Stimulated activated naive CD8-positive, alpha-beta T cell treated with anti-CD3 and anti-CD28 coated beads, Interleukin-15, amount 100 ng/mL, for 72 hours (primary cell): ENCODE results near the gene PPP2R5D.

Experiments used
- ATAC-seq: fragments of 150-1000 bp; cut with Tn5 transposase; 2 replicates; pipeline ENCODE4 v1.10.0; 2021; ENCODE audit warnings: mild to moderate bottlenecking, moderate library complexity
- DNase-seq, 2 donors: peaks; one replicate each; pipeline ENCODE4 v3.0.0; 2021 to 2022
- H3K27ac Mint-ChIP-seq, 2 donors: one replicate each; pipeline ENCODE4 v1.8.0; 2022; ENCODE audit warnings: mild to moderate bottlenecking in 2 of 2, mixed read lengths in 2 of 2, moderate library complexity in 2 of 2
- H3K27me3 Mint-ChIP-seq: one replicate; pipeline ENCODE4 v1.8.0; 2022; ENCODE audit warnings: mixed read lengths
- H3K4me1 Mint-ChIP-seq: one replicate; pipeline ENCODE4 v1.8.0; 2022; ENCODE audit warnings: mild to moderate bottlenecking, mixed read lengths
- H3K4me3 Mint-ChIP-seq, 2 donors: one replicate each; pipeline ENCODE4 v1.8.0; 2022; ENCODE audit warnings: mild to moderate bottlenecking in 2 of 2, mixed read lengths in 2 of 2, moderate library complexity in 1 of 2
- H3K9me3 Mint-ChIP-seq, 2 donors: one replicate each; pipeline ENCODE4 v1.8.0; 2022; ENCODE audit warnings: mixed read lengths in 2 of 2

The PPP2R5D gene

GRCh38 chr6:43050981-43051380 lies 66.6 kb downstream of the PPP2R5D start:
- DNase-seq (no peak), ATAC-seq (no peak)
- Mint-ChIP-seq H3K9me3 (no peaks in the 10 kb centered on the region), H3K4me3 (no peak overlapping the region), H3K4me1 (peaks cover 49% of the 10 kb centered on the region), H3K27me3 (no peaks in the 10 kb centered on the region), H3K27ac (peak overlapping the region in 1 of 2 donors; percentile 59)

- ATAC-seq (no peak), DNase-seq (no peak)
- H3K4me3 Mint-ChIP-seq = peak overlapping the region; percentile 98 to 99
- no peaks in the 10 kb centered on the region for H3K9me3 Mint-ChIP-seq
- peaks cover 52% of the 10 kb centered on the region for H3K4me1 Mint-ChIP-seq
- H3K27ac Mint-ChIP-seq = peak overlapping the region; percentile 89 to 99
- H3K27me3 Mint-ChIP-seq = no peaks in the 10 kb centered on the region
These were observed 68.0 kb downstream of the PPP2R5D start for GRCh38 chr6:43052225-43052841.

GRCh38 chr6:43052842-43053544 lies 68.6 kb downstream of the PPP2R5D start:
- peaks cover 57% of the 10 kb centered on the region for H3K4me1 Mint-ChIP-seq
- peak overlapping the region; percentile 98 to 99 for H3K4me3 Mint-ChIP-seq
- H3K27ac Mint-ChIP-seq = peak overlapping the region; percentile 98 to 99
- no peaks in the 10 kb centered on the region for H3K27me3 Mint-ChIP-seq
- peak in 1 of 2 donors; percentile 30 for DNase-seq
- H3K9me3 Mint-ChIP-seq = no peaks in the 10 kb centered on the region
- peak; percentile 54 for ATAC-seq

GRCh38 chr6:43053545-43054205 lies 69.3 kb downstream of the PPP2R5D start, which contains the start of gene CUL7:
Gene CUL7, minus strand, starts transcription at chr6:43053851. Its CDS starts 1,063 bp downstream, at chr6:43052788.
- peak within 1 kb of the TSS; percentile 98 to 99 for H3K27ac Mint-ChIP-seq
- peaks cover 64% of the 10 kb centered on the region for H3K4me1 Mint-ChIP-seq

GRCh38 chr6:43054206-43054943 lies 70.0 kb downstream of the PPP2R5D start:
- ATAC-seq (no peak), DNase-seq (no peak)
- Mint-ChIP-seq H3K4me3 (peak overlapping the region; percentile 98 to 99), H3K4me1 (peaks cover 67% of the 10 kb centered on the region), H3K27me3 (no peaks in the 10 kb centered on the region), H3K9me3 (no peaks in the 10 kb centered on the region), H3K27ac (peak overlapping the region; percentile 98 to 99)

More at GRCh38 chr6:43053545-43054205, 69.3 kb downstream of the PPP2R5D start, which contains the start of gene CUL7:
- Mint-ChIP-seq H3K27me3 (no peaks in the 10 kb centered on the region), H3K4me3 (peak within 1 kb of the TSS; percentile 98 to 99), H3K9me3 (no peaks in the 10 kb centered on the region)
- peak; percentile 99 for ATAC-seq
- DNase-seq = peak; percentile 88 to 92

GRCh38 chr6:43055966-43056365 lies 71.6 kb downstream of the PPP2R5D start:
- no peaks in the 10 kb centered on the region for H3K9me3 Mint-ChIP-seq
- no peaks in the 10 kb centered on the region for H3K27me3 Mint-ChIP-seq
- H3K4me3 Mint-ChIP-seq = peak overlapping the region in 1 of 2 donors; percentile 19
- no peak for ATAC-seq
- H3K27ac Mint-ChIP-seq = peak overlapping the region in 1 of 2 donors; percentile 75
- DNase-seq = no peak
- H3K4me1 Mint-ChIP-seq = peaks cover 67% of the 10 kb centered on the region

GRCh38 chr6:43058531-43058930 lies 74.2 kb downstream of the PPP2R5D start:
- DNase-seq = no peak
- H3K27me3 Mint-ChIP-seq = no peaks in the 10 kb centered on the region
- H3K9me3 Mint-ChIP-seq = no peaks in the 10 kb centered on the region
- peak overlapping the region; percentile 98 to 99 for H3K27ac Mint-ChIP-seq
- H3K4me3 Mint-ChIP-seq = peak overlapping the region; percentile 88 to 93
- H3K4me1 Mint-ChIP-seq = peaks cover 49% of the 10 kb centered on the region
- no peak for ATAC-seq

GRCh38 chr6:43059168-43060033 lies 75.0 kb downstream of the PPP2R5D start, which contains the start of the genes KLC4 and MRPL2:
Gene KLC4, plus strand, starts transcription at chr6:43059631. Its CDS starts 1,705 bp downstream, at chr6:43061336.
Gene MRPL2, minus strand, starts transcription at chr6:43059434. Its CDS starts 53 bp downstream, at chr6:43059381.
- H3K9me3 Mint-ChIP-seq = no peaks in the 10 kb centered on the region
- ATAC-seq = peak; percentile 97
- H3K27me3 Mint-ChIP-seq = no peaks in the 10 kb centered on the region
- peak; percentile 94 to 97 for DNase-seq
- H3K4me3 Mint-ChIP-seq = peak within 1 kb of the TSS; percentile 88 to 93
- H3K4me1 Mint-ChIP-seq = peaks cover 42% of the 10 kb centered on the region
- H3K27ac Mint-ChIP-seq = peak within 1 kb of the TSS; percentile 98 to 99

- no peaks in the 10 kb centered on the region for H3K27me3 Mint-ChIP-seq
- ATAC-seq = no peak
- peaks cover 40% of the 10 kb centered on the region for H3K4me1 Mint-ChIP-seq
- no peak for DNase-seq
- H3K27ac Mint-ChIP-seq = peak overlapping the region; percentile 98 to 99
- H3K4me3 Mint-ChIP-seq = peak overlapping the region; percentile 88 to 93
- no peaks in the 10 kb centered on the region for H3K9me3 Mint-ChIP-seq
These were observed 75.8 kb downstream of the PPP2R5D start for GRCh38 chr6:43060034-43060754.

- Mint-ChIP-seq H3K4me3 (peak overlapping the region; percentile 88 to 93), H3K27me3 (no peaks in the 10 kb centered on the region), H3K9me3 (no peaks in the 10 kb centered on the region), H3K4me1 (peaks cover 36% of the 10 kb centered on the region), H3K27ac (peak overlapping the region in 1 of 2 donors; percentile 1)
- DNase-seq (no peak), ATAC-seq (no peak)
These were observed 76.6 kb downstream of the PPP2R5D start for GRCh38 chr6:43060755-43061633.

GRCh38 chr6:43061861-43062260 lies 77.5 kb downstream of the PPP2R5D start:
- Mint-ChIP-seq H3K27me3 (no peaks in the 10 kb centered on the region), H3K9me3 (no peaks in the 10 kb centered on the region), H3K27ac (no peak overlapping the region), H3K4me1 (peaks cover 33% of the 10 kb centered on the region), H3K4me3 (no peak overlapping the region)
- ATAC-seq = no peak
- DNase-seq = no peak
